ENCODE data around the gene BST1. TPM values are rescaled to one million over a fixed set of nuclear protein-coding genes. Genes with fewer than 3 reads are reported as not detected.

BST1 gene, protein sequence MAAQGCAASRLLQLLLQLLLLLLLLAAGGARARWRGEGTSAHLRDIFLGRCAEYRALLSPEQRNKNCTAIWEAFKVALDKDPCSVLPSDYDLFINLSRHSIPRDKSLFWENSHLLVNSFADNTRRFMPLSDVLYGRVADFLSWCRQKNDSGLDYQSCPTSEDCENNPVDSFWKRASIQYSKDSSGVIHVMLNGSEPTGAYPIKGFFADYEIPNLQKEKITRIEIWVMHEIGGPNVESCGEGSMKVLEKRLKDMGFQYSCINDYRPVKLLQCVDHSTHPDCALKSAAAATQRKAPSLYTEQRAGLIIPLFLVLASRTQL
- 0.80 and 1.00 TPM in 2 replicates for total RNA-seq (2014; rRNA removed; shearing (Covaris generic))

GRCh38 chr4:15702941-15703403 is at the start of gene BST1:
Gene BST1 (plus strand): TSS chr4:15703065. CDS start chr4:15703145, 80 bp downstream.
- Histone ChIP-seq H3K36me3 (replicated peaks; ENCODE audit: control insufficient read depth, insufficient read depth, low read length) (no peaks in the 10 kb centered on the region), H3K4me3 (ENCODE audit: insufficient read depth, low read depth, low read length) (peak within 1 kb of the TSS; percentile 34; the same call in 1 of the 2 replicates), H3K27me3 (ENCODE audit: control insufficient read depth, insufficient read depth, low read length) (no peaks in the 10 kb centered on the region)
- peak; percentile 25 for DNase-seq

DNA sequence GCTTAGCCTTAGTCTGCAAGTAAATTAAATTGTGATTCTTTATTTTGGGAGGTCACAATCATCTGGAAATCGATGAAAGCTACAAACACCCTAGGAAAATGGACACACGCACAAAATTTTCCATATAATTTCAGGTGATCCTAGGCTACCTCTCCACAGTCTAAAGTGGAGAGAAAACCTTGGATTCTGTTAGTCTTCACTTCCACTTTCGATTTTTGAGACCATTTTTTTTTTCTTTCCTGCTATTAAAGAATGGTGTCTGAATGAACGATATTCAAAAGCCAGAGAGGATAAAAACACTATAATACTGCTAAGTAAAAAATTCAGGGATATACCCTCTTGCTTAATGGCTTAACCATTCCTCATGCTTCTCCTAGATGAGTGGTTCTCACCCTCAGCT is 49.4 kb upstream of the BST1 start:
- Histone ChIP-seq H3K4me3 (ENCODE audit: insufficient read depth, low read depth, low read length) (peak overlapping the region; percentile 86; the same call in 1 of the 2 replicates), H3K36me3 (replicated peaks; ENCODE audit: control insufficient read depth, insufficient read depth, low read length) (no peaks in the 10 kb centered on the region), H3K27me3 (ENCODE audit: control insufficient read depth, insufficient read depth, low read length) (no peaks in the 10 kb centered on the region)
- DNase-seq: no peak

GRCh38 chr4:15653864-15654592 is 48.8 kb upstream of the BST1 start:
- Histone ChIP-seq H3K36me3 (replicated peaks; ENCODE audit: control insufficient read depth, insufficient read depth, low read length) (no peaks in the 10 kb centered on the region), H3K4me3 (ENCODE audit: insufficient read depth, low read depth, low read length) (peak overlapping the region; percentile 86), H3K27me3 (ENCODE audit: control insufficient read depth, insufficient read depth, low read length) (no peaks in the 10 kb centered on the region)
- DNase-seq: peak; percentile 16

DNA sequence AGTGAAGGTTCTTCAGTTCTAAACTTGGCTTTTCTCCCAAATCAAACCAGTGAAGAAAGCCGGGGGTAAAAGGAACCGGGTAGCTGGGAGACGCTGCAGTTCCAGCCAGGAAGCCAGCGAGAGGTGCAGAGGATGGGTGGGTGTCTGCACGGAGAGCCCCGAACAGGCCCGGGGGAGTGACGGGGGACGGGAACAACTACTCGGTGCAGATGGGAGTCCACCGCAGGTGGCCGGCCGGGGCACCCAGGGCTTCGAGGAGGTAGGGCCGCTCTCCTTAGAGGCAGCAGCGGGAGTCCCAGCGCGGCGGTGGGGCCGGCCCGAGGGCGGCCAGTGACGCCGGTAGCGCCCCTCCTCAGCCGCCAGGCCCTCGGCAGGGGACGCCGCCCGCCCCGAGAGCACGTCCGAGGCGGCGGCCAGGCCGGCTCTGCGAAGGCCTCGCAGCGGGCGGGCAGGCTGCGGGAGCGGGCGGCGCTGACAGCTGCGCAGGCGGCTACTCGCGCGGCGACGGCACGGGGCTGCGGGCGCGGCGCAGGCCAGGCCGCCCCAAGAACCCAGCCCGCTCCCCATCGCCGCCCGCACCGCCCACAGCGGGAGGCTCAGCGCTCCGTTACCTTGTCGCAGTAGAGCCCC is 48.2 kb upstream of the BST1 start:
- no peaks in the 10 kb centered on the region for H3K36me3 ChIP-seq (replicated peaks; ENCODE audit: control insufficient read depth, insufficient read depth, low read length)
- peak; percentile 78 for DNase-seq

GRCh38 chr4:15655223-15656037 is 47.4 kb upstream of the BST1 start, which contains the start of gene FBXL5:
Gene FBXL5 (minus strand): TSS chr4:15655357. CDS start chr4:15655287, 70 bp downstream.
- peak within 1 kb of the TSS; percentile 86 for H3K4me3 ChIP-seq (ENCODE audit: insufficient read depth, low read depth, low read length)
- DNase-seq: peak; percentile 97
- no peaks in the 10 kb centered on the region for H3K27me3 ChIP-seq (ENCODE audit: control insufficient read depth, insufficient read depth, low read length)
- no peaks in the 10 kb centered on the region for H3K36me3 ChIP-seq (replicated peaks; ENCODE audit: control insufficient read depth, insufficient read depth, low read length)

More for the DNA sequence above, 48.2 kb upstream of the BST1 start:
- H3K4me3 ChIP-seq (ENCODE audit: insufficient read depth, low read depth, low read length): peak overlapping the region; percentile 86
- no peaks in the 10 kb centered on the region for H3K27me3 ChIP-seq (ENCODE audit: control insufficient read depth, insufficient read depth, low read length)

DNA sequence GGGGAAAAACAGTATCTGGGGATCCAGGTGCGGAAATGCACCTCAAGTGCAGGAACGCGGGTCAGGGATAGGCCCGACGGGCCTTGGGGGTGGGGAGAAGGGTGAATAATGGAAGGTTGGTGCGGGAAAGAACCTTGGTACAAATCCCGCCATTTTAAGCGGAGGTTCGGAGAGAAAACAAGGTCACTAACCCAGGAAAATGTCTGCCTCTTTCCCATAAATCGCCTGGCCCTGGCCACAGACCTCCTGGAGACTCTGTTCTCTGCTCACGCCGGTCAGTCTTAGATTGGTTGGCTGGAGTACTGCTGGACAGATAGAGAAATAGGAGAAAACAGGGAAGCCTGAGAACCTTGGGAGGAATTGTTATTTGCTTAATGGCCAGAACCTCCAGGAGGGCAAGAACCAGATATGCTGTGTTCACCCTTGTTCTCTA is 46.8 kb upstream of the BST1 start:
- H3K4me3 ChIP-seq (ENCODE audit: insufficient read depth, low read depth, low read length): peak overlapping the region; percentile 86
- H3K27me3 ChIP-seq (ENCODE audit: control insufficient read depth, insufficient read depth, low read length): no peaks in the 10 kb centered on the region
- H3K36me3 ChIP-seq (replicated peaks; ENCODE audit: control insufficient read depth, insufficient read depth, low read length): no peaks in the 10 kb centered on the region
- DNase-seq: no peak

DNA sequence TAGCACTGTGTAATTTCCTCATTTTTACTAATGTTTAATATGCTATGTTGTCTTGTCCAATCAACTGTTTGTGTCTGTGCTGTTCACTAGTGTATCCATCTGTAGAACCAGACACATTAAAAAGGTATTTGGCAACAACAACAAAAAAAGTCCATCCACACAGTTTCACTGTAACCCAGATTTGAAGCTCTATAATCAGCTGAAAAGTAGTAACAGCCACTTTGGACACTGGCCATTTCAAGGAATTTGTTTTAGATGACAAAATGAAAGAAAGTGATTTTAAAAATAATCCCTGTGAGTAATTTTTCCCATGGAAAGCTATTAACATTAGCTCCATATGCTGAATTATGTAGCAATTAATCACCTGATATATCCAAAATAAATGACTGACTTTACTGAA is 45.5 kb upstream of the BST1 start:
- Histone ChIP-seq H3K27me3 (ENCODE audit: control insufficient read depth, insufficient read depth, low read length) (no peaks in the 10 kb centered on the region), H3K36me3 (replicated peaks; ENCODE audit: control insufficient read depth, insufficient read depth, low read length) (no peaks in the 10 kb centered on the region; the same call in 1 of the 2 replicates), H3K4me3 (ENCODE audit: insufficient read depth, low read depth, low read length) (no peak overlapping the region)
- DNase-seq: no peak

GRCh38 chr4:15658136-15658770 is 44.6 kb upstream of the BST1 start:
- no peak for DNase-seq
- Histone ChIP-seq H3K4me3 (ENCODE audit: insufficient read depth, low read depth, low read length) (no peak overlapping the region), H3K36me3 (replicated peaks; ENCODE audit: control insufficient read depth, insufficient read depth, low read length) (no peaks in the 10 kb centered on the region; the same call in 1 of the 2 replicates), H3K27me3 (ENCODE audit: control insufficient read depth, insufficient read depth, low read length) (no peaks in the 10 kb centered on the region)

GRCh38 chr4:15658781-15659180 is 44.1 kb upstream of the BST1 start:
- DNase-seq: no peak
- H3K36me3 ChIP-seq (replicated peaks; ENCODE audit: control insufficient read depth, insufficient read depth, low read length): no peaks in the 10 kb centered on the region; the same call in 1 of the 2 replicates
- H3K4me3 ChIP-seq (ENCODE audit: insufficient read depth, low read depth, low read length): no peak overlapping the region
- H3K27me3 ChIP-seq (ENCODE audit: control insufficient read depth, insufficient read depth, low read length): no peaks in the 10 kb centered on the region

GRCh38 chr4:15659768-15660570 is 42.9 kb upstream of the BST1 start:
- H3K4me3 ChIP-seq (ENCODE audit: insufficient read depth, low read depth, low read length): no peak overlapping the region
- no peak for DNase-seq
- H3K27me3 ChIP-seq (ENCODE audit: control insufficient read depth, insufficient read depth, low read length): no peaks in the 10 kb centered on the region
- H3K36me3 ChIP-seq (replicated peaks; ENCODE audit: control insufficient read depth, insufficient read depth, low read length): no peaks in the 10 kb centered on the region; the same call in 1 of the 2 replicates

- DNase-seq: no peak
These were observed 37.0 kb upstream of the BST1 start for GRCh38 chr4:15665753-15666365.

DNA sequence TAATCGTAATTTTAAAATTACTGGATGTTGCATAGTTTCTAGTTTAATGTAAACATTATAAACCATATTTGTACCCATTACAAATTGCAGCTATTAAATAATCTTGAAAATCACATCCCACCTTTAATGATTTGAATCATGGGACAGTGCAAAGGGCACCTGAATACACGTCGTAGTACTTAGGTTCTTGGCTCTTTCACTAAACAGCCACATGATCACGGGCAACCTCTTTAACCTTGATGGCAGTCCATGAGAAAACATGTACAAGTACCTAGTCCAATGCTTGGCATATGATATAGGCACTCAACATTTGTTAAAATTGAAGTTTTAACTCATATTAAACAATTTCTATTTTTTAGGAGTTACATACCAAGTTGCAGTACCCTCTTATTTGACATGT is 35.9 kb upstream of the BST1 start:
- DNase-seq: no peak
- Histone ChIP-seq H3K4me3 (ENCODE audit: insufficient read depth, low read depth, low read length) (no peak overlapping the region), H3K36me3 (replicated peaks; ENCODE audit: control insufficient read depth, insufficient read depth, low read length) (no peaks in the 10 kb centered on the region; the same call in none of the 2 replicates), H3K27me3 (ENCODE audit: control insufficient read depth, insufficient read depth, low read length) (no peaks in the 10 kb centered on the region)

More at GRCh38 chr4:15665753-15666365, 37.0 kb upstream of the BST1 start:
- Histone ChIP-seq H3K4me3 (ENCODE audit: insufficient read depth, low read depth, low read length) (no peak overlapping the region), H3K27me3 (ENCODE audit: control insufficient read depth, insufficient read depth, low read length) (no peaks in the 10 kb centered on the region), H3K36me3 (replicated peaks; ENCODE audit: control insufficient read depth, insufficient read depth, low read length) (no peaks in the 10 kb centered on the region; the same call in none of the 2 replicates)

Data from H7 (cell line).